DND-41 (cell line): ENCODE measurements around the gene RUVBL1.

ENCODE experiments used
- ATAC-seq: fragments of 200-7000 bp; cut with Tn5 transposase; 3 replicates; pipeline ENCODE4 v1.9.1; 2021; ENCODE audit warnings: low read depth; ENCODE audit not compliant: insufficient read depth
- DNase-seq: peaks from one replicate; pipeline ENCODE4 v3.0.0-alpha.2; 2020
- H2AFZ ChIP-seq: 2 replicates; pipeline ENCODE4 v1.6.0; 2012; ENCODE audit warnings: low read depth, low read length
- H3K27ac ChIP-seq: 2 replicates; pipeline ENCODE4 v1.5.1; 2012; ENCODE audit warnings: low read length, inconsistent platforms
- H3K27me3 ChIP-seq: fragments of 200-600 bp; sonication (generic); 2 replicates; pipeline ENCODE4 v1.6.0; 2012; ENCODE audit warnings: low read length, mild to moderate bottlenecking, inconsistent platforms; ENCODE audit not compliant: insufficient read depth, poor library complexity
- H3K36me3 ChIP-seq: 2 replicates; pipeline ENCODE4 v1.5.1; 2012; ENCODE audit warnings: low read length, inconsistent platforms; ENCODE audit not compliant: insufficient read depth
- H3K4me1 ChIP-seq: 2 replicates; pipeline ENCODE4 v1.5.1; 2012; ENCODE audit warnings: mild to moderate bottlenecking, low read length; ENCODE audit not compliant: insufficient read depth
- H3K4me2 ChIP-seq: 2 replicates; pipeline ENCODE4 v1.6.0; 2012; ENCODE audit warnings: mild to moderate bottlenecking, moderate library complexity, low read length, inconsistent platforms; ENCODE audit not compliant: insufficient read depth
- H3K4me3 ChIP-seq, 2 experiments: fragments of 200-600 bp in 1 of 2; shearing (Covaris generic) in 1 of 2; 2 replicates each; pipeline ENCODE4 v1.5.1; 2012 to 2016; ENCODE audit warnings: inconsistent platforms in 2 of 2, low read length in 2 of 2, mild to moderate bottlenecking in 2 of 2, low read depth in 1 of 2, moderate library complexity in 1 of 2
- H3K79me2 ChIP-seq: 2 replicates; pipeline ENCODE4 v1.6.0; 2012; ENCODE audit warnings: low read length, inconsistent platforms; ENCODE audit not compliant: insufficient read depth
- H3K9ac ChIP-seq: 2 replicates; pipeline ENCODE4 v1.6.0; 2012; ENCODE audit warnings: low read depth, mild to moderate bottlenecking, inconsistent platforms, low read length, moderate library complexity
- H3K9me3 ChIP-seq: 2 replicates; pipeline ENCODE4 v1.5.1; 2012; ENCODE audit warnings: low read length, moderate library complexity, mild to moderate bottlenecking, inconsistent platforms; ENCODE audit not compliant: insufficient read depth, severe bottlenecking
- H4K20me1 ChIP-seq: 2 replicates; pipeline ENCODE4 v1.6.0; 2012; ENCODE audit warnings: low read length; ENCODE audit not compliant: insufficient read depth
- CTCF ChIP-seq: IDR thresholded peaks from 2 replicates; pipeline ENCODE4 v1.5.1; 2012; ENCODE audit warnings: borderline replicate concordance, low read length, moderate library complexity, mild to moderate bottlenecking; ENCODE audit not compliant: poor library complexity, severe bottlenecking; ENCODE audit errors: extremely low read depth
- EZH2 ChIP-seq: IDR thresholded peaks from 3 replicates; pipeline ENCODE4 v1.6.1; 2012; ENCODE audit warnings: borderline replicate concordance, low read depth, mild to moderate bottlenecking, moderate library complexity, low read length, inconsistent platforms; ENCODE audit not compliant: severe bottlenecking

The RUVBL1 gene

GRCh38 chr3:128091586-128091985, 32.0 kb downstream of the RUVBL1 start:
- H3K36me3 ChIP-seq = peaks cover 71% of the 10 kb centered on the region
- TF ChIP-seq EZH2 = no peak
- no peak for TF ChIP-seq CTCF
- H3K9ac ChIP-seq = no peak overlapping the region
- H3K4me3 ChIP-seq = no peak overlapping the region
- ATAC-seq = no peak
- no peak overlapping the region for H2AFZ ChIP-seq
- H4K20me1 ChIP-seq = peaks cover 33% of the 10 kb centered on the region
- DNase-seq = no peak
- no peak overlapping the region for H3K27ac ChIP-seq
- no peaks in the 10 kb centered on the region for H3K9me3 ChIP-seq
- H3K79me2 ChIP-seq = peaks cover 54% of the 10 kb centered on the region
- no peaks in the 10 kb centered on the region for H3K27me3 ChIP-seq
- no peaks in the 10 kb centered on the region for H3K4me1 ChIP-seq
- no peak overlapping the region for H3K4me2 ChIP-seq

GRCh38 chr3:128089135-128089534, 34.5 kb downstream of the RUVBL1 start:
- peaks cover 44% of the 10 kb centered on the region; the same call in 1 of the 2 replicates for H3K79me2 ChIP-seq
- peaks cover 29% of the 10 kb centered on the region for H4K20me1 ChIP-seq
- peaks cover 73% of the 10 kb centered on the region for H3K36me3 ChIP-seq

GRCh38 chr3:128084675-128085021, 39.0 kb downstream of the RUVBL1 start:
- H2AFZ ChIP-seq = no peak overlapping the region
- H3K79me2 ChIP-seq = peaks cover 14% of the 10 kb centered on the region; the same call in 1 of the 2 replicates
- TF ChIP-seq CTCF = no peak
- TF ChIP-seq EZH2 = no peak
- H3K4me1 ChIP-seq = no peaks in the 10 kb centered on the region
- H3K9me3 ChIP-seq = no peaks in the 10 kb centered on the region
- no peaks in the 10 kb centered on the region for H3K27me3 ChIP-seq
- H3K9ac ChIP-seq = no peak overlapping the region
- H3K27ac ChIP-seq = no peak overlapping the region
- no peak overlapping the region for H3K4me2 ChIP-seq
- peaks cover 27% of the 10 kb centered on the region for H4K20me1 ChIP-seq
- H3K4me3 ChIP-seq = no peak overlapping the region
- peaks cover 85% of the 10 kb centered on the region for H3K36me3 ChIP-seq
- DNase-seq (no peak), ATAC-seq (no peak)

More at GRCh38 chr3:128089135-128089534, 34.5 kb downstream of the RUVBL1 start:
- Histone ChIP-seq H3K4me1 (no peaks in the 10 kb centered on the region), H2AFZ (no peak overlapping the region), H3K9ac (no peak overlapping the region), H3K4me2 (no peak overlapping the region), H3K27ac (no peak overlapping the region), H3K4me3 (no peak overlapping the region), H3K27me3 (no peaks in the 10 kb centered on the region), H3K9me3 (no peaks in the 10 kb centered on the region)
- TF ChIP-seq EZH2 (no peak), CTCF (no peak)
- ATAC-seq = no peak
- DNase-seq = no peak

- no peak overlapping the region for H3K4me2 ChIP-seq
- peaks cover 11% of the 10 kb centered on the region; the same call in 1 of the 2 replicates for H3K79me2 ChIP-seq
- no peak for ATAC-seq
- DNase-seq = no peak
- peaks cover 90% of the 10 kb centered on the region for H3K36me3 ChIP-seq
- H2AFZ ChIP-seq = no peak overlapping the region
- no peak overlapping the region for H3K9ac ChIP-seq
- no peaks in the 10 kb centered on the region for H3K9me3 ChIP-seq
- no peak overlapping the region for H3K27ac ChIP-seq
- no peaks in the 10 kb centered on the region for H3K4me1 ChIP-seq
- no peak overlapping the region for H3K4me3 ChIP-seq
- H3K27me3 ChIP-seq = no peaks in the 10 kb centered on the region
- TF ChIP-seq CTCF (no peak), EZH2 (no peak)
- peaks cover 33% of the 10 kb centered on the region for H4K20me1 ChIP-seq
These were observed 39.5 kb downstream of the RUVBL1 start for GRCh38 chr3:128083980-128084674.
